SU-DHL-6 (cell line): ENCODE results near the gene SLC4A7.

ENCODE experiments used
- H2AFZ ChIP-seq: fragments of 200-600 bp; sonication (generic); 2 replicates; pipeline ENCODE4 v1.6.1; 2014; ENCODE audit warnings: low read depth, mild to moderate bottlenecking, moderate library complexity, mixed read lengths, antibody characterized with exemption, low read length; ENCODE audit not compliant: severe bottlenecking
- H3F3A ChIP-seq: fragments of 200-600 bp; shearing (Covaris generic); 2 replicates; pipeline ENCODE4 v1.6.0; 2016; ENCODE audit warnings: antibody characterized with exemption, mild to moderate bottlenecking; ENCODE audit not compliant: insufficient read depth
- H3K27ac ChIP-seq: fragments of 200-600 bp; sonication (generic); 2 replicates; pipeline ENCODE4 v1.5.1; 2016; ENCODE audit warnings: low read depth, mild to moderate bottlenecking, low read length, moderate library complexity, mixed read lengths
- H3K27me3 ChIP-seq: fragments of 200-600 bp; sonication (generic), shearing (Covaris generic); 2 replicates; pipeline ENCODE4 v1.6.0; 2014; ENCODE audit warnings: mild to moderate bottlenecking, low read length
- H3K36me3 ChIP-seq: fragments of 200-600 bp; sonication (generic); 2 replicates; pipeline ENCODE4 v1.6.1; 2014; ENCODE audit warnings: mild to moderate bottlenecking, low read length, mixed read lengths
- H3K4me2 ChIP-seq: fragments of 300-600, 200-600 bp; shearing (Covaris generic), sonication (generic); 2 replicates; pipeline ENCODE4 v1.6.0; 2014; ENCODE audit warnings: low read length, low read depth, mild to moderate bottlenecking; ENCODE audit not compliant: poor library complexity, severe bottlenecking
- H3K4me3 ChIP-seq: fragments of 200-600 bp; sonication (generic); 2 replicates; pipeline ENCODE4 v1.5.1; 2014; ENCODE audit warnings: antibody characterized with exemption, low read length, mild to moderate bottlenecking, mixed read lengths; ENCODE audit not compliant: insufficient read depth, poor library complexity, severe bottlenecking
- H3K79me2 ChIP-seq: fragments of 200-600 bp; sonication (generic); 2 replicates; pipeline ENCODE4 v1.6.1; 2014; ENCODE audit warnings: mild to moderate bottlenecking, low read length, moderate library complexity; ENCODE audit not compliant: insufficient read depth
- H3K9ac ChIP-seq: fragments of 200-600 bp; sonication (generic); 2 replicates; pipeline ENCODE4 v1.7.0; 2014; ENCODE audit warnings: mild to moderate bottlenecking, low read length
- H3K9me2 ChIP-seq: fragments of 200-600 bp; sonication (generic); replicated peaks from 2 replicates; pipeline ENCODE4 v1.6.1; 2014; ENCODE audit warnings: low read length; ENCODE audit not compliant: insufficient read depth
- H3K9me3 ChIP-seq: fragments of 200-600 bp; sonication (generic); 2 replicates; pipeline ENCODE4 v1.6.1; 2014; ENCODE audit warnings: low read length, mixed read lengths; ENCODE audit not compliant: insufficient read depth
- H4K20me1 ChIP-seq: fragments of 200-600 bp; sonication (generic); 2 replicates; pipeline ENCODE4 v1.6.1; 2014; ENCODE audit warnings: low read depth, mild to moderate bottlenecking, antibody characterized with exemption, low read length, moderate library complexity, mixed read lengths
- CTCF ChIP-seq: fragments of 200-600 bp; sonication (generic); IDR thresholded peaks from one replicate; pipeline ENCODE4 v1.5.1; 2017; ENCODE audit warnings: antibody characterized with exemption, mild to moderate bottlenecking, low read length, moderate library complexity; ENCODE audit not compliant: insufficient read depth, poor library complexity, severe bottlenecking
- EZH2phosphoT487 ChIP-seq: fragments of 200-600 bp; sonication (generic), shearing (Covaris generic); conservative IDR thresholded peaks from 2 replicates; pipeline ENCODE4 v1.6.1; 2018; ENCODE audit warnings: mild to moderate bottlenecking, antibody characterized with exemption, low read length, moderate library complexity, mixed read lengths

SLC4A7 gene

GRCh38 chr3:27479806-27480543 lies 4.2 kb downstream of the SLC4A7 start:
- Histone ChIP-seq H3K36me3 (peaks cover 6% of the 10 kb centered on the region; the same call in 1 of the 2 replicates), H3K9ac (no peak overlapping the region), H4K20me1 (peaks cover 19% of the 10 kb centered on the region), H3K4me2 (peak overlapping the region; percentile 97), H3F3A (peaks cover 10% of the 10 kb centered on the region; the same call in 1 of the 2 replicates), H3K27me3 (no peaks in the 10 kb centered on the region), H2AFZ (no peak overlapping the region), H3K27ac (no peak overlapping the region), H3K9me2 (no peaks in the 10 kb centered on the region), H3K9me3 (no peaks in the 10 kb centered on the region), H3K79me2 (peaks cover 89% of the 10 kb centered on the region), H3K4me3 (no peak overlapping the region)
- TF ChIP-seq CTCF: no peak
- TF ChIP-seq EZH2phosphoT487: no peak

- TF ChIP-seq EZH2phosphoT487 (no peak), CTCF (no peak)
- Histone ChIP-seq H3K9ac (no peak overlapping the region), H3K79me2 (peaks cover 99% of the 10 kb centered on the region), H3F3A (peaks cover 17% of the 10 kb centered on the region), H3K9me2 (no peaks in the 10 kb centered on the region), H3K4me2 (no peak overlapping the region), H3K36me3 (peaks cover 5% of the 10 kb centered on the region; the same call in 1 of the 2 replicates), H3K9me3 (no peaks in the 10 kb centered on the region), H3K27ac (no peak overlapping the region), H3K4me3 (no peak overlapping the region), H2AFZ (no peak overlapping the region), H3K27me3 (no peaks in the 10 kb centered on the region), H4K20me1 (peaks cover 18% of the 10 kb centered on the region)
These were observed 12.1 kb downstream of the SLC4A7 start for GRCh38 chr3:27471923-27472550.

GRCh38 chr3:27468283-27468886 lies 15.8 kb downstream of the SLC4A7 start:
- H4K20me1 ChIP-seq: 0 out of 2 replicates have a peak, but pooled peaks cover 5% of the 10 kb centered on the region
- no peak overlapping the region for H3K27ac ChIP-seq
- no peaks in the 10 kb centered on the region for H3K36me3 ChIP-seq
- no peak overlapping the region for H3K4me2 ChIP-seq
- TF ChIP-seq EZH2phosphoT487 (no peak), CTCF (no peak)
- no peak overlapping the region for H3K4me3 ChIP-seq
- no peak overlapping the region for H2AFZ ChIP-seq
- H3K9me2 ChIP-seq: no peaks in the 10 kb centered on the region
- no peaks in the 10 kb centered on the region for H3K9me3 ChIP-seq
- peaks cover 13% of the 10 kb centered on the region for H3F3A ChIP-seq
- peaks cover 98% of the 10 kb centered on the region for H3K79me2 ChIP-seq
- no peaks in the 10 kb centered on the region for H3K27me3 ChIP-seq
- no peak overlapping the region for H3K9ac ChIP-seq
